SU-DHL-6 (cell line): ENCODE data around the gene CHRD.

Experiments used
- H2AFZ ChIP-seq: fragments of 200-600 bp; sonication (generic); 2 replicates; pipeline ENCODE4 v1.6.1; 2014; ENCODE audit warnings: low read depth, mild to moderate bottlenecking, moderate library complexity, mixed read lengths, antibody characterized with exemption, low read length; ENCODE audit not compliant: severe bottlenecking
- H3F3A ChIP-seq: fragments of 200-600 bp; shearing (Covaris generic); 2 replicates; pipeline ENCODE4 v1.6.0; 2016; ENCODE audit warnings: antibody characterized with exemption, mild to moderate bottlenecking; ENCODE audit not compliant: insufficient read depth
- H3K27ac ChIP-seq: fragments of 200-600 bp; sonication (generic); 2 replicates; pipeline ENCODE4 v1.5.1; 2016; ENCODE audit warnings: low read depth, mild to moderate bottlenecking, low read length, moderate library complexity, mixed read lengths
- H3K27me3 ChIP-seq: fragments of 200-600 bp; sonication (generic), shearing (Covaris generic); 2 replicates; pipeline ENCODE4 v1.6.0; 2014; ENCODE audit warnings: mild to moderate bottlenecking, low read length
- H3K36me3 ChIP-seq: fragments of 200-600 bp; sonication (generic); 2 replicates; pipeline ENCODE4 v1.6.1; 2014; ENCODE audit warnings: mild to moderate bottlenecking, low read length, mixed read lengths
- H3K4me2 ChIP-seq: fragments of 300-600, 200-600 bp; shearing (Covaris generic), sonication (generic); 2 replicates; pipeline ENCODE4 v1.6.0; 2014; ENCODE audit warnings: low read length, low read depth, mild to moderate bottlenecking; ENCODE audit not compliant: poor library complexity, severe bottlenecking
- H3K4me3 ChIP-seq: fragments of 200-600 bp; sonication (generic); 2 replicates; pipeline ENCODE4 v1.5.1; 2014; ENCODE audit warnings: antibody characterized with exemption, low read length, mild to moderate bottlenecking, mixed read lengths; ENCODE audit not compliant: insufficient read depth, poor library complexity, severe bottlenecking
- H3K79me2 ChIP-seq: fragments of 200-600 bp; sonication (generic); 2 replicates; pipeline ENCODE4 v1.6.1; 2014; ENCODE audit warnings: mild to moderate bottlenecking, low read length, moderate library complexity; ENCODE audit not compliant: insufficient read depth
- H3K9ac ChIP-seq: fragments of 200-600 bp; sonication (generic); 2 replicates; pipeline ENCODE4 v1.7.0; 2014; ENCODE audit warnings: mild to moderate bottlenecking, low read length
- H3K9me2 ChIP-seq: fragments of 200-600 bp; sonication (generic); replicated peaks from 2 replicates; pipeline ENCODE4 v1.6.1; 2014; ENCODE audit warnings: low read length; ENCODE audit not compliant: insufficient read depth
- H3K9me3 ChIP-seq: fragments of 200-600 bp; sonication (generic); 2 replicates; pipeline ENCODE4 v1.6.1; 2014; ENCODE audit warnings: low read length, mixed read lengths; ENCODE audit not compliant: insufficient read depth
- H4K20me1 ChIP-seq: fragments of 200-600 bp; sonication (generic); 2 replicates; pipeline ENCODE4 v1.6.1; 2014; ENCODE audit warnings: low read depth, mild to moderate bottlenecking, antibody characterized with exemption, low read length, moderate library complexity, mixed read lengths
- EZH2phosphoT487 ChIP-seq: fragments of 200-600 bp; sonication (generic), shearing (Covaris generic); conservative IDR thresholded peaks from 2 replicates; pipeline ENCODE4 v1.6.1; 2018; ENCODE audit warnings: mild to moderate bottlenecking, antibody characterized with exemption, low read length, moderate library complexity, mixed read lengths
- TF ChIP-seq, protein P1 (sequence below): fragments of 200-600 bp; sonication (generic); IDR thresholded peaks from one replicate; pipeline ENCODE4 v1.5.1; 2017; ENCODE audit warnings: antibody characterized with exemption, mild to moderate bottlenecking, low read length, moderate library complexity; ENCODE audit not compliant: insufficient read depth, poor library complexity, severe bottlenecking

The CHRD gene

GRCh38 chr3:184348057-184348382, 31.8 kb upstream of the CHRD start:
- Histone ChIP-seq H3K9me3 (no peaks in the 10 kb centered on the region), H3K9ac (no peak overlapping the region), H3K36me3 (no peaks in the 10 kb centered on the region), H3K4me3 (no peak overlapping the region), H3K27ac (no peak overlapping the region), H3K4me2 (no peak overlapping the region), H3K79me2 (no peaks in the 10 kb centered on the region), H4K20me1 (no peaks in the 10 kb centered on the region), H3F3A (no peaks in the 10 kb centered on the region), H3K27me3 (no peaks in the 10 kb centered on the region), H2AFZ (no peak overlapping the region), H3K9me2 (no peaks in the 10 kb centered on the region)
- TF ChIP-seq, protein P1, sequence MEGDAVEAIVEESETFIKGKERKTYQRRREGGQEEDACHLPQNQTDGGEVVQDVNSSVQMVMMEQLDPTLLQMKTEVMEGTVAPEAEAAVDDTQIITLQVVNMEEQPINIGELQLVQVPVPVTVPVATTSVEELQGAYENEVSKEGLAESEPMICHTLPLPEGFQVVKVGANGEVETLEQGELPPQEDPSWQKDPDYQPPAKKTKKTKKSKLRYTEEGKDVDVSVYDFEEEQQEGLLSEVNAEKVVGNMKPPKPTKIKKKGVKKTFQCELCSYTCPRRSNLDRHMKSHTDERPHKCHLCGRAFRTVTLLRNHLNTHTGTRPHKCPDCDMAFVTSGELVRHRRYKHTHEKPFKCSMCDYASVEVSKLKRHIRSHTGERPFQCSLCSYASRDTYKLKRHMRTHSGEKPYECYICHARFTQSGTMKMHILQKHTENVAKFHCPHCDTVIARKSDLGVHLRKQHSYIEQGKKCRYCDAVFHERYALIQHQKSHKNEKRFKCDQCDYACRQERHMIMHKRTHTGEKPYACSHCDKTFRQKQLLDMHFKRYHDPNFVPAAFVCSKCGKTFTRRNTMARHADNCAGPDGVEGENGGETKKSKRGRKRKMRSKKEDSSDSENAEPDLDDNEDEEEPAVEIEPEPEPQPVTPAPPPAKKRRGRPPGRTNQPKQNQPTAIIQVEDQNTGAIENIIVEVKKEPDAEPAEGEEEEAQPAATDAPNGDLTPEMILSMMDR = no peak
- TF ChIP-seq EZH2phosphoT487 = no peak

GRCh38 chr3:184349563-184350470, 30.0 kb upstream of the CHRD start:
- Histone ChIP-seq H3K27me3 (no peaks in the 10 kb centered on the region), H3K27ac (no peak overlapping the region), H3K9ac (no peak overlapping the region), H3K79me2 (no peaks in the 10 kb centered on the region), H3K4me3 (no peak overlapping the region), H4K20me1 (no peaks in the 10 kb centered on the region), H3K36me3 (no peaks in the 10 kb centered on the region), H3F3A (no peaks in the 10 kb centered on the region), H2AFZ (no peak overlapping the region), H3K4me2 (no peak overlapping the region), H3K9me2 (no peaks in the 10 kb centered on the region), H3K9me3 (no peaks in the 10 kb centered on the region)
- TF ChIP-seq, protein P1 = no peak
- no peak for TF ChIP-seq EZH2phosphoT487

DNA sequence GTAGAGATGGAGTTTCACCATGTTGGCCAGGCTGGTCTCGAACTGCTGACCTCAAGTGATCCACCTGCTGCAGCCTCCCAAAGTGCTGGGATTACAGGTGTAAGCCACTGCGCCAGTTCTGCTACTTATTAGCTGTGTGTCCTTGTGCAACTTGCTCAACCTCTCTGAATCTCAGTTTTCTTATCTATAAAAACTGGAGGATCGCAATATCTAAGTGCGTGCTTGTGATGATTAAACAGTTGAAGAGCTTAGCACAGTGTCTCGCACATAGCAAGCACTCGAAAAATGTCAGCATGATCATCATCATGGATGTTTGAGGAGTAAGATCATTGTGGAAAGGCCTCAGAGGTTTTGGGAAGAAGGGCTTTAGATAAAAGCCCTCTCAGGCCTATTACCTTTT, 29.2 kb upstream of the CHRD start:
- Histone ChIP-seq H3K36me3 (no peaks in the 10 kb centered on the region), H2AFZ (no peak overlapping the region), H3K9me2 (no peaks in the 10 kb centered on the region), H3K9ac (no peak overlapping the region), H3K27ac (no peak overlapping the region), H3K9me3 (no peaks in the 10 kb centered on the region), H3K27me3 (no peaks in the 10 kb centered on the region), H4K20me1 (no peaks in the 10 kb centered on the region), H3K4me2 (no peak overlapping the region), H3F3A (no peaks in the 10 kb centered on the region), H3K79me2 (no peaks in the 10 kb centered on the region), H3K4me3 (no peak overlapping the region)
- no peak for TF ChIP-seq EZH2phosphoT487
- TF ChIP-seq, protein P1 = no peak
